Smooth muscle cell (in vitro differentiated cells): ENCODE measurements around the gene NCKAP5L. TPM values are rescaled to one million over a fixed set of nuclear protein-coding genes. Genes with fewer than 3 reads are reported as not detected.
"Not testable (repeated sequence)": the region's sequence is repeated elsewhere in the genome, so short reads cannot be mapped to it uniquely, and the experiment has no call there.

ENCODE experiments used
- DNase-seq: peaks from one replicate; lab custom pipeline; 2025; ENCODE audit not compliant: unreplicated experiment; lab: John Stamatoyannopoulos, UW
- H2AFZ ChIP-seq: fragments of 200-600 bp; sonication (generic); 2 replicates; pipeline ENCODE4 v1.6.0; 2016; ENCODE audit warnings: antibody characterized with exemption, low read depth, mild to moderate bottlenecking
- H3F3A ChIP-seq: fragments of 200-600 bp; sonication (generic); 2 replicates; pipeline ENCODE4 v1.6.0; 2017; ENCODE audit warnings: antibody characterized with exemption, low read depth
- H3K27ac ChIP-seq: fragments of 200-600 bp; sonication (generic); 2 replicates; pipeline ENCODE4 v1.5.1; 2016; ENCODE audit warnings: low read depth, mild to moderate bottlenecking
- H3K27me3 ChIP-seq: fragments of 200-600 bp; sonication (generic); 2 replicates; pipeline ENCODE4 v1.6.1; 2016; ENCODE audit warnings: low read depth, mild to moderate bottlenecking
- H3K36me3 ChIP-seq: fragments of 200-600 bp; sonication (generic); 2 replicates; pipeline ENCODE4 v1.5.1; 2016; ENCODE audit warnings: low read depth
- H3K4me1 ChIP-seq: fragments of 200-600 bp; sonication (generic); 2 replicates; pipeline ENCODE4 v1.5.1; 2016; ENCODE audit warnings: low read depth
- H3K4me2 ChIP-seq: fragments of 200-600 bp; sonication (generic); 2 replicates; pipeline ENCODE4 v1.6.0; 2016; ENCODE audit warnings: mild to moderate bottlenecking
- H3K4me3 ChIP-seq: fragments of 200-600 bp; sonication (generic); 2 replicates; pipeline ENCODE4 v1.5.1; 2016; ENCODE audit warnings: mild to moderate bottlenecking
- H3K79me2 ChIP-seq: fragments of 200-600 bp; sonication (generic); 2 replicates; pipeline ENCODE4 v1.6.0; 2016; ENCODE audit warnings: low read depth, mild to moderate bottlenecking
- H3K9ac ChIP-seq: fragments of 200-600 bp; sonication (generic); 2 replicates; pipeline ENCODE4 v1.6.0; 2016; ENCODE audit warnings: low read depth
- H3K9me3 ChIP-seq: fragments of 200-600 bp; sonication (generic); replicated peaks from 2 replicates; pipeline ENCODE4 v1.5.1; 2016; ENCODE audit warnings: low read depth
- H4K20me1 ChIP-seq: fragments of 200-600 bp; sonication (generic); 2 replicates; pipeline ENCODE4 v1.6.0; 2016; ENCODE audit warnings: low read depth
- CTCF ChIP-seq: fragments of 200-600 bp; sonication (generic); IDR thresholded peaks from 2 replicates; pipeline ENCODE4 v1.5.1; 2017; ENCODE audit warnings: borderline replicate concordance, mild to moderate bottlenecking, antibody characterized with exemption; ENCODE audit not compliant: insufficient read depth, poor library complexity, severe bottlenecking
- WGBS: methylation state at CpG from one replicate; pipeline ENCODE4 v1.1.7; 2016; ENCODE audit warnings: low lambda C conversion rate; 5-methylcytosine and 5-hydroxymethylcytosine counted together
- polyA plus RNA-seq: library from polyadenylated mRNA; unstranded; fragments of >200 nt; fragmentation: Nextera tagmentation; extraction: Ambion mirVana; gene quantifications from 2 replicates; pipeline ENCODE4 v1.2.1, GENCODE V29; 2016
- total RNA-seq: library from RNA; depleted of rRNA; stranded (reverse); fragments of >200 nt; gene quantifications from 2 replicates; pipeline ENCODE4 v1.2.3, GENCODE V29; 2014

Gene NCKAP5L
- total and polyA plus RNA-seq, 2 experiments from 2014 or later, result 24.1 to 29.4 TPM

- Histone ChIP-seq H2AFZ (no peak overlapping the region), H3F3A (peaks cover 13% of the 10 kb centered on the region), H3K4me2 (no peak overlapping the region), H3K4me3 (no peak overlapping the region), H3K9me3 (no peaks in the 10 kb centered on the region), H3K36me3 (no peaks in the 10 kb centered on the region), H3K27me3 (no peaks in the 10 kb centered on the region), H3K4me1 (no peaks in the 10 kb centered on the region), H4K20me1 (no peaks in the 10 kb centered on the region), H3K27ac (no peak overlapping the region), H3K9ac (no peak overlapping the region), H3K79me2 (no peaks in the 10 kb centered on the region)
- no peak for DNase-seq
- no peak for TF ChIP-seq CTCF
- WGBS, result 89% methylated on average over 6 of the region's 6 CpGs
Measured at GRCh38 chr12:49872781-49873181, 44.6 kb upstream of the NCKAP5L start.

DNA sequence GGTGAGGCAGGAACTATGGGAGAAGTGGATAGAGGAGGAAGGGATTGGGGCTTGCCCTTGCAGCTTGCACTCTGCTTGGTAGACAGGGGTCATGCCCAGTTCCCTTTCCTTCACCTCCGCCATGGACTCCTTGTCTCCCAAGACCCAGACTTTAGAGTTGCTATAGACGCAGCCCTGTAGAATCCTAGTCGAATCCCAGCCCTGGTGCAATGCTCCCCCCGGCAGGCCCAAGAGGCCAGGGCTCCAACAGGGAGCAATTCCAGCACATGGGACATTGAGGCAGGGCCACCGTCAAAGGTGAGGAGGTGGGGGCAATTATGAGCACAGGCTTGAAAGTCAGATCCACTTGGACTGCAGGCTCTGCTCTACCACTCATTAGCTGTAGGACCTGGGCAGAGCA is 44.2 kb upstream of the NCKAP5L start:
- Histone ChIP-seq H3K36me3 (no peaks in the 10 kb centered on the region), H3K27ac (peak overlapping the region; percentile 65), H4K20me1 (no peaks in the 10 kb centered on the region), H3K9me3 (no peaks in the 10 kb centered on the region), H3K79me2 (no peaks in the 10 kb centered on the region), H3K4me3 (no peak overlapping the region), H2AFZ (no peak overlapping the region), H3K4me1 (no peaks in the 10 kb centered on the region), H3K27me3 (no peaks in the 10 kb centered on the region), H3K9ac (no peak overlapping the region), H3F3A (peaks cover 14% of the 10 kb centered on the region), H3K4me2 (no peak overlapping the region)
- 94% methylated on average over 5 of the region's 5 CpGs for WGBS
- DNase-seq, result no peak
- TF ChIP-seq CTCF, result no peak

DNA sequence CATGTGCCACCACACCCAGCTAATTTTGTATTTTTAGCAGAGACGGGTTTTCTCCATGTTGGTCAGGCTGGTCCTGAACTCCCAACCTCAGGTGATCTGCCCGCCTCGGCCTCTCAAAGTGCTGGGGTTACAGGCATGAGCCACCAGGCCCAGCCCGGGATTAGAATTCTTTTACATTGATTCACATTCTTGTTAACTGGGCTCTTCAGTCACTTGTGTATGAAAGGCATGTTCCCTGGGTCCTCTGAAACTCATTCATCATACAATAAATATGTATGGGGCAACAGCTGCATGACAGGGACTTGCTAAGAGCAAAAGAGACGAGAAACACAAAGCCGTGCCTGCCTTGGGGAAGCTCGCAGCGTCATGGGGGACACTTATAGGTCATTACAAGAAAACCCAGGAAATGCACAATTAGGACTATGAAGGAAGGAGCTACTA is 43.6 kb upstream of the NCKAP5L start:
- peak overlapping the region; percentile 65 for H3K27ac ChIP-seq
- H3K9ac ChIP-seq, result not testable (repeated sequence)
- 32% methylated on average over 8 of the region's 8 CpGs for WGBS

DNA sequence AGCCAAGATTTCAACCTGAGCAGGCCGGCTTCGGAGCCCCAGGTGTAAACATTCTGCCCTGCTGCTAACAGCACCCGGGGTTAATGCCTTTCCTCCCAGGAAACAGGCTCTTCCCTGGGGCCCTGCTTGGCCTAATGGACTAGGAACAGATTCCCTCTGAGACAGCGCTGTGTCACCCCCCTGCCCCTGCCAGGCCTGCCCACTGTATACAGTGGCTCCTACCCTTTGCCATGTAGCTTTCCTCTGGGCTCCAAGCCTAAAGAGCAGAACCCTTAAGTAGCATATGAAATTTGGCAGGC is 43.0 kb upstream of the NCKAP5L start:
- Histone ChIP-seq H3K4me2 (no peak overlapping the region), H3K9ac (no peak overlapping the region), H3K27ac (no peak overlapping the region), H2AFZ (no peak overlapping the region), H3K9me3 (no peaks in the 10 kb centered on the region), H4K20me1 (no peaks in the 10 kb centered on the region), H3K4me3 (no peak overlapping the region), H3K36me3 (no peaks in the 10 kb centered on the region), H3K4me1 (no peaks in the 10 kb centered on the region), H3K79me2 (no peaks in the 10 kb centered on the region), H3F3A (peaks cover 14% of the 10 kb centered on the region), H3K27me3 (no peaks in the 10 kb centered on the region)
- no peak for DNase-seq
- 81% methylated on average over 4 of the region's 4 CpGs for WGBS
- TF ChIP-seq CTCF, result no peak

More for the DNA sequence above, 43.6 kb upstream of the NCKAP5L start:
- H3K79me2 ChIP-seq, H2AFZ ChIP-seq, H4K20me1 ChIP-seq, H3K4me1 ChIP-seq, H3K27me3 ChIP-seq, H3K4me3 ChIP-seq, H3K9me3 ChIP-seq, DNase-seq, H3K4me2 ChIP-seq, H3K36me3 ChIP-seq: not testable (repeated sequence)
- H3F3A ChIP-seq, result peaks cover 14% of the 10 kb centered on the region
